CD14-positive monocyte (primary cell): ENCODE measurements around the gene NAT9. TPM values are rescaled to one million over a fixed set of nuclear protein-coding genes. Genes with fewer than 3 reads are reported as not detected.

Experiments used
- DNase-seq, 3 donors: peaks; one replicate each; pipeline ENCODE4 v3.0.0-alpha.2; 2011 to 2022
- H2AFZ ChIP-seq: 2 replicates; pipeline ENCODE4 v1.6.0; 2012; ENCODE audit warnings: mild to moderate bottlenecking, low read depth, low read length, inconsistent platforms; ENCODE audit not compliant: insufficient read depth, poor library complexity, severe bottlenecking
- H3K27ac ChIP-seq, 2 donors: 1 replicate in 1 of 2; 2 replicates in 1 of 2; pipeline ENCODE4 v1.5.1; 2012 to 2013; ENCODE audit warnings: low read length in 2 of 2, control low read depth in 1 of 2, inconsistent platforms in 1 of 2, low read depth in 1 of 2, mild to moderate bottlenecking in 1 of 2
- H3K27me3 ChIP-seq, 2 donors: one replicate each; pipeline versions ENCODE4 v1.6.0 to v1.6.1; 2011 to 2013; ENCODE audit warnings: low read length in 2 of 2; ENCODE audit not compliant: control insufficient read depth in 2 of 2, insufficient read depth in 2 of 2
- H3K36me3 ChIP-seq, 2 donors: replicated peaks in 1 of 2; 1 replicate in 1 of 2; 2 replicates in 1 of 2; pipeline versions ENCODE4 v1.5.1 to v1.6.1; 2012 to 2013; ENCODE audit warnings: low read length in 2 of 2, control low read depth in 1 of 2, inconsistent platforms in 1 of 2, mild to moderate bottlenecking in 1 of 2; ENCODE audit not compliant: insufficient read depth in 2 of 2, control insufficient read depth in 1 of 2
- H3K4me1 ChIP-seq, 2 donors: 1 replicate in 1 of 2; 2 replicates in 1 of 2; pipeline versions ENCODE4 v1.5.1 to v1.6.1; 2012 to 2013; ENCODE audit warnings: low read length in 2 of 2, control low read depth in 1 of 2, inconsistent platforms in 1 of 2, mild to moderate bottlenecking in 1 of 2, moderate library complexity in 1 of 2; ENCODE audit not compliant: insufficient read depth in 2 of 2, control insufficient read depth in 1 of 2
- H3K4me2 ChIP-seq: replicated peaks from 2 replicates; pipeline ENCODE3; 2012; ENCODE audit warnings: low read length, moderate library complexity, mild to moderate bottlenecking; ENCODE audit not compliant: poor library complexity, severe bottlenecking; ENCODE audit errors: extremely low read depth
- H3K4me3 ChIP-seq, 3 experiments: fragments of 200-600 bp in 1 of 3; sonication (generic) in 1 of 3; replicated peaks in 1 of 3; 1 replicate in 2 of 3; 2 replicates in 1 of 3; pipeline ENCODE4 v1.5.1; 2011 to 2013; ENCODE audit warnings: low read length in 3 of 3, mild to moderate bottlenecking in 3 of 3, control low read depth in 2 of 3, low read depth in 2 of 3, inconsistent platforms in 1 of 3, moderate library complexity in 1 of 3
- H3K79me2 ChIP-seq: 2 replicates; pipeline ENCODE4 v1.6.0; 2012; ENCODE audit warnings: mild to moderate bottlenecking, control low read depth, inconsistent platforms, low read length, moderate library complexity; ENCODE audit not compliant: insufficient read depth
- H3K9ac ChIP-seq: 2 replicates; pipeline ENCODE4 v1.6.0; 2017; ENCODE audit warnings: low read length, mild to moderate bottlenecking; ENCODE audit not compliant: insufficient read depth, poor library complexity, severe bottlenecking
- H3K9me3 ChIP-seq, 2 donors: replicated peaks in 1 of 2; 1 replicate in 1 of 2; 2 replicates in 1 of 2; pipeline versions ENCODE4 v1.5.1 to v1.6.1; 2012 to 2013; ENCODE audit warnings: low read length in 2 of 2, control low read depth in 1 of 2; ENCODE audit not compliant: control insufficient read depth in 1 of 2, insufficient read depth in 1 of 2
- H4K20me1 ChIP-seq: 2 replicates; pipeline ENCODE4 v1.6.0; 2012; ENCODE audit warnings: mild to moderate bottlenecking, low read length, control low read depth, moderate library complexity; ENCODE audit not compliant: insufficient read depth
- H3K27ac Mint-ChIP-seq, 7 donors: one replicate each; pipeline ENCODE4 v1.8.0; 2020; ENCODE audit warnings: mild to moderate bottlenecking in 7 of 7, mixed read lengths in 7 of 7, moderate library complexity in 6 of 7, inconsistent platforms in 2 of 7
- H3K27me3 Mint-ChIP-seq, 3 donors: one replicate each; pipeline ENCODE4 v1.8.0; 2021 to 2022; ENCODE audit warnings: low read depth in 3 of 3, mild to moderate bottlenecking in 3 of 3, mixed read lengths in 3 of 3, moderate library complexity in 3 of 3, inconsistent platforms in 1 of 3
- H3K36me3 Mint-ChIP-seq, 2 donors: one replicate each; pipeline ENCODE4 v1.8.0; 2020; ENCODE audit warnings: mixed read lengths in 2 of 2, inconsistent platforms in 1 of 2, mild to moderate bottlenecking in 1 of 2
- H3K4me1 Mint-ChIP-seq: one replicate; pipeline ENCODE4 v1.8.0; 2020; ENCODE audit warnings: mild to moderate bottlenecking, mixed read lengths
- H3K4me3 Mint-ChIP-seq, 2 donors: one replicate each; pipeline ENCODE4 v1.8.0; 2020; ENCODE audit warnings: mild to moderate bottlenecking in 2 of 2, mixed read lengths in 2 of 2, moderate library complexity in 1 of 2
- H3K9me3 Mint-ChIP-seq, 7 donors: one replicate each; pipeline ENCODE4 v1.8.0; 2020 to 2022; ENCODE audit warnings: mixed read lengths in 7 of 7, mild to moderate bottlenecking in 6 of 7, moderate library complexity in 6 of 7, inconsistent platforms in 2 of 7
- WGBS: methylation state at CpG from one replicate; pipeline ENCODE4 v1.1.5; 2013; ENCODE audit warnings: missing lambda C conversion rate; ENCODE audit not compliant: insufficient coverage; 5-methylcytosine and 5-hydroxymethylcytosine counted together
- intact Hi-C, 2 donors: fragments of 100-400 bp; cut with micrococcal nuclease; formaldehyde crosslinking; loops; one replicate each; pipeline versions ENCODE4 v1.15.0 to v1.15.1; 2023
- polyA plus RNA-seq, 3 donors: library from polyadenylated mRNA; depleted of rRNA in 1 of 3; unstranded in 2 of 3; stranded (reverse) in 1 of 3; fragments of 300-500 nt in 2 of 3; fragments of >200 nt in 1 of 3; fragmentation: Illumina TruSeq in 2 of 3; gene quantifications; 1 replicate in 2 of 3; 2 replicates in 1 of 3; pipeline ENCODE4 v1.2.3, GENCODE V29; 2012 to 2021
- TF ChIP-seq, protein P1 (sequence below): fragments of 200-600 bp; IDR thresholded peaks from one replicate; pipeline ENCODE4 v1.8.0; 2022; ENCODE audit warnings: antibody characterized with exemption, mild to moderate bottlenecking

Gene NAT9
- polyA plus RNA-seq, 3 donors: 7.1 to 95.6 (median 7.8) TPM

DNA sequence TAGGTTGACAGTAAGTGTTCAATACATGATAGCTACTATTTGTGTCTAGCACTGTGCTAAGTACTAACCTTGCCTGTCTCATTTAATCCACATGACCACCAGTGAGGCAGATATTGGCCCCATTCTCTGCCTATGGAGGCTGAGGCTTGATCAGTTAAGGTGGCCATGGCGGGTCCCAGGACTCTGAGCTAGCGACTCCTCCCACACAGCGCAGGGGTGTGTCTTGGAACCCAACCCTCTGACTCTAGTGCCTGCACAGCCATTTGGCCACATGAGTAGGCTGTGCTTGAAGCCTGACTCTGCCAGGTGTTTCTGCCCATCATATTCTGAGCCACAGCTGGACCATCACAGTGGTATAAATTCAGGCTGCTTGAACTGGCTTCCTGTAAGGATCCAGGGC, 21.3 kb downstream of the NAT9 start:
- Histone ChIP-seq H4K20me1 (peaks cover 100% of the 10 kb centered on the region), H2AFZ (no peak overlapping the region), H3K79me2 (peaks cover 100% of the 10 kb centered on the region), H3K27me3 (no peaks in the 10 kb centered on the region), H3K9me3 (no peaks in the 10 kb centered on the region), H3K9ac (no peak overlapping the region), H3K36me3 (peaks cover 6 to 21% of the 10 kb centered on the region in 2 donors), H3K27ac (no peak overlapping the region), H3K4me3 (no peak overlapping the region), H3K4me2 (no peak overlapping the region), H3K4me1 (peaks cover 65 to 76% of the 10 kb centered on the region in 2 donors)
- no peak overlapping the region for H3K27ac Mint-ChIP-seq
- no peak for DNase-seq
- TF ChIP-seq, protein P1, sequence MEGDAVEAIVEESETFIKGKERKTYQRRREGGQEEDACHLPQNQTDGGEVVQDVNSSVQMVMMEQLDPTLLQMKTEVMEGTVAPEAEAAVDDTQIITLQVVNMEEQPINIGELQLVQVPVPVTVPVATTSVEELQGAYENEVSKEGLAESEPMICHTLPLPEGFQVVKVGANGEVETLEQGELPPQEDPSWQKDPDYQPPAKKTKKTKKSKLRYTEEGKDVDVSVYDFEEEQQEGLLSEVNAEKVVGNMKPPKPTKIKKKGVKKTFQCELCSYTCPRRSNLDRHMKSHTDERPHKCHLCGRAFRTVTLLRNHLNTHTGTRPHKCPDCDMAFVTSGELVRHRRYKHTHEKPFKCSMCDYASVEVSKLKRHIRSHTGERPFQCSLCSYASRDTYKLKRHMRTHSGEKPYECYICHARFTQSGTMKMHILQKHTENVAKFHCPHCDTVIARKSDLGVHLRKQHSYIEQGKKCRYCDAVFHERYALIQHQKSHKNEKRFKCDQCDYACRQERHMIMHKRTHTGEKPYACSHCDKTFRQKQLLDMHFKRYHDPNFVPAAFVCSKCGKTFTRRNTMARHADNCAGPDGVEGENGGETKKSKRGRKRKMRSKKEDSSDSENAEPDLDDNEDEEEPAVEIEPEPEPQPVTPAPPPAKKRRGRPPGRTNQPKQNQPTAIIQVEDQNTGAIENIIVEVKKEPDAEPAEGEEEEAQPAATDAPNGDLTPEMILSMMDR: no peak
- 96% methylated on average over 3 of the region's 3 CpGs for WGBS
- peaks cover 0 to 1% (median 0%) of the 10 kb centered on the region in 3 donors for H3K27me3 Mint-ChIP-seq
- H3K9me3 Mint-ChIP-seq: no peaks in the 10 kb centered on the region
- H3K36me3 Mint-ChIP-seq: peaks cover 31 to 41% of the 10 kb centered on the region in 2 donors
- intact Hi-C loops: no loop called here
- H3K4me3 Mint-ChIP-seq: no peak overlapping the region
- peaks cover 86% of the 10 kb centered on the region for H3K4me1 Mint-ChIP-seq

DNA sequence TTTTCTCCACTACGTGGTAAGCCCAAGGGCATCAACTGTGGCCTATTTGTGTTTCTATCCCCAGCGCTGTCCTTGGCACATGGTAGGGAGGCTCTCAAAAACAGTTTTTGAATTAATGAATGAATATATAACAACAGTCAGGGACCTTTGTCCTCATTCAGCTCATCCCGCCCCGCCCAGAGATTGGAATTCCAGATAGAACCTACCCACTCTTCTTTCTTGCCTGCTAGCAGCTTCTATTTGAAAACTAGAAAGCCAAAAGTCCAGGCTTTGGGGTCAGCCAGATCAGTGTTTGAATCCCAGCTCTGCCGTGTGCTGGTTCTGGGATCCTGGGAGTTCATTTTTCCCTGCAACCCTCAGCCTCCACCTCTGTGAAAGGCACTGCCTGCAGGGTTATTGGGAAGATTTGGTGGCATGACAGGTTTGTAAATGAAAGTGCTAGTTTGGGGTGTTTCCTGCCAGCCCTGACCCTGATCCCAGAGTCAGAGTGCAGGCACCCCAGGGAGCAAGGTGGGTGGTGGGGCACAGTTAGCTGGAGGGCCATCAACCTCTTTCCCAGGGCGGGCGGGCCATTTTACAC, 23.2 kb downstream of the NAT9 start:
- Histone ChIP-seq H4K20me1 (peaks cover 94% of the 10 kb centered on the region), H3K27me3 (no peaks in the 10 kb centered on the region), H3K4me1 (peaks cover 52 to 66% of the 10 kb centered on the region in 2 donors), H3K36me3 (peaks cover 6 to 21% of the 10 kb centered on the region in 2 donors), H3K79me2 (peaks cover 98% of the 10 kb centered on the region), H3K4me3 (no peak overlapping the region), H3K27ac (no peak overlapping the region), H3K9me3 (no peaks in the 10 kb centered on the region), H2AFZ (no peak overlapping the region), H3K9ac (no peak overlapping the region), H3K4me2 (no peak overlapping the region)
- H3K4me3 Mint-ChIP-seq: peak overlapping the region in 1 of 2 donors; percentile 49
- H3K36me3 Mint-ChIP-seq: peaks cover 31 to 41% of the 10 kb centered on the region in 2 donors
- 100% methylated on average over 4 of the region's 7 CpGs for WGBS
- peaks cover 71% of the 10 kb centered on the region for H3K4me1 Mint-ChIP-seq
- H3K27ac Mint-ChIP-seq: peak overlapping the region in 2 of 7 donors; percentile 18 to 77
- intact Hi-C loops: no loop called here
- H3K9me3 Mint-ChIP-seq: peaks cover 0 to 2% (median 0%) of the 10 kb centered on the region in 7 donors
- H3K27me3 Mint-ChIP-seq: no peaks in the 10 kb centered on the region
- no peak for DNase-seq
- TF ChIP-seq, protein P1: no peak
